ENCODE results near the gene SMIM3.

Gene SMIM3

GRCh38 chr5:150771034-150771795, 7.3 kb upstream of the SMIM3 start:
- H3K36me3 ChIP-seq, result no peaks in the 10 kb centered on the region
- DNase-seq, result no peak
- H3K4me3 ChIP-seq (ENCODE audit: low read depth, low read length), result no peak overlapping the region
- H3K27me3 ChIP-seq, result no peaks in the 10 kb centered on the region
- H3K9me3 ChIP-seq, result no peaks in the 10 kb centered on the region
- TF ChIP-seq CTCF (IDR thresholded peaks at IDR 0.05; ENCODE audit: low read depth, low read length), result no peak
- H3K4me1 ChIP-seq, result peaks cover 9% of the 10 kb centered on the region; the same call in 1 of the 2 replicates

- DNase-seq, result peak; percentile 25
Measured at GRCh38 chr5:150774145-150774544, 4.4 kb upstream of the SMIM3 start.

GRCh38 chr5:150777685-150778084, 872 bp upstream of the SMIM3 start:
- Histone ChIP-seq H3K4me3 (ENCODE audit: low read depth, low read length) (no peak overlapping the region), H3K27me3 (no peaks in the 10 kb centered on the region), H3K36me3 (no peaks in the 10 kb centered on the region), H3K4me1 (peaks cover 11% of the 10 kb centered on the region; the same call in 1 of the 2 replicates), H3K9me3 (no peaks in the 10 kb centered on the region)
- TF ChIP-seq CTCF (IDR thresholded peaks at IDR 0.05; ENCODE audit: low read depth, low read length), result no peak
- no peak for DNase-seq

More at GRCh38 chr5:150774145-150774544, 4.4 kb upstream of the SMIM3 start:
- Histone ChIP-seq H3K27me3 (no peaks in the 10 kb centered on the region), H3K9me3 (no peaks in the 10 kb centered on the region), H3K4me3 (ENCODE audit: low read depth, low read length) (no peak overlapping the region), H3K4me1 (peaks cover 9% of the 10 kb centered on the region; the same call in 1 of the 2 replicates), H3K36me3 (no peaks in the 10 kb centered on the region)
- TF ChIP-seq CTCF (IDR thresholded peaks at IDR 0.05; ENCODE audit: low read depth, low read length), result no peak

GRCh38 chr5:150778088-150778516, 455 bp upstream of the SMIM3 start:
- Histone ChIP-seq H3K4me3 (ENCODE audit: low read depth, low read length) (peak overlapping the region; percentile 81), H3K9me3 (no peaks in the 10 kb centered on the region), H3K27me3 (no peaks in the 10 kb centered on the region), H3K36me3 (no peaks in the 10 kb centered on the region), H3K4me1 (peaks cover 11% of the 10 kb centered on the region; the same call in 1 of the 2 replicates)
- no peak for TF ChIP-seq CTCF (IDR thresholded peaks at IDR 0.05; ENCODE audit: low read depth, low read length)
- DNase-seq, result no peak

GRCh38 chr5:150779397-150780186, 1.0 kb downstream of the SMIM3 start:
- H3K36me3 ChIP-seq, result no peaks in the 10 kb centered on the region
- DNase-seq, result no peak
- H3K27me3 ChIP-seq, result no peaks in the 10 kb centered on the region
- H3K9me3 ChIP-seq, result no peaks in the 10 kb centered on the region
- no peak for TF ChIP-seq CTCF (IDR thresholded peaks at IDR 0.05; ENCODE audit: low read depth, low read length)
- peak overlapping the region; percentile 81 for H3K4me3 ChIP-seq (ENCODE audit: low read depth, low read length)
- H3K4me1 ChIP-seq, result peaks cover 3% of the 10 kb centered on the region

Measured in BE2C (cell line).